Lower leg skin (tissue), 3 donors: Measurements from ENCODE around the gene PHLPP1.

Experiments used
- POLR2A ChIP-seq, 2 donors: fragments of 450-650 bp; IDR thresholded peaks; one replicate each; pipeline ENCODE4 v1.6.1; 2016 to 2017; ENCODE audit warnings: antibody characterized with exemption in 2 of 2, mild to moderate bottlenecking in 1 of 2, moderate library complexity in 1 of 2
- TF ChIP-seq, protein P1 (sequence below), 3 donors: fragments of 450-650 bp; IDR thresholded peaks; one replicate each; pipeline ENCODE4 v1.5.1; 2016; ENCODE audit warnings: antibody characterized with exemption in 3 of 3, mild to moderate bottlenecking in 3 of 3, moderate library complexity in 2 of 3

DNA sequence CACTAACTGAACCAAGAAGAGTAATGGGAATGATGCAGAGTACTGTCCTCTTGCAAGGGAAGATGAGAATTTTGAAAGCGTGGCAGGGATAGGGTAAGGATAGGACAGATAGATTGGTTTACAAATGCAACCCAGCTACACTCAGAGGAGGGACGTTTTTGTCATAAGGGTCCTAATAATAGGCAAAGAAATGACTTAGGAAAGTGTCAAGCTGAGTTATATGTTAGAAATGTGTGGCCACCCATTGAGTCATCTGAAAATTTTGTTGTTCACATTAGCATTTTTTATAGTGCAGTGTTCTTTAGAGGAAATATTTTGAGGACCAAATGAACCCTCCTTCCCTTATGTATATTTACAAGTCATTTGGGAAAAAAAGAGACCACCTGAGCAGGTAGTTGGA, 137.5 kb downstream of the PHLPP1 start:
- TF ChIP-seq, protein P1, sequence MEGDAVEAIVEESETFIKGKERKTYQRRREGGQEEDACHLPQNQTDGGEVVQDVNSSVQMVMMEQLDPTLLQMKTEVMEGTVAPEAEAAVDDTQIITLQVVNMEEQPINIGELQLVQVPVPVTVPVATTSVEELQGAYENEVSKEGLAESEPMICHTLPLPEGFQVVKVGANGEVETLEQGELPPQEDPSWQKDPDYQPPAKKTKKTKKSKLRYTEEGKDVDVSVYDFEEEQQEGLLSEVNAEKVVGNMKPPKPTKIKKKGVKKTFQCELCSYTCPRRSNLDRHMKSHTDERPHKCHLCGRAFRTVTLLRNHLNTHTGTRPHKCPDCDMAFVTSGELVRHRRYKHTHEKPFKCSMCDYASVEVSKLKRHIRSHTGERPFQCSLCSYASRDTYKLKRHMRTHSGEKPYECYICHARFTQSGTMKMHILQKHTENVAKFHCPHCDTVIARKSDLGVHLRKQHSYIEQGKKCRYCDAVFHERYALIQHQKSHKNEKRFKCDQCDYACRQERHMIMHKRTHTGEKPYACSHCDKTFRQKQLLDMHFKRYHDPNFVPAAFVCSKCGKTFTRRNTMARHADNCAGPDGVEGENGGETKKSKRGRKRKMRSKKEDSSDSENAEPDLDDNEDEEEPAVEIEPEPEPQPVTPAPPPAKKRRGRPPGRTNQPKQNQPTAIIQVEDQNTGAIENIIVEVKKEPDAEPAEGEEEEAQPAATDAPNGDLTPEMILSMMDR (IDR thresholded peaks at IDR 0.05), result no peak
- TF ChIP-seq POLR2A (IDR thresholded peaks at IDR 0.05), result no peak
